H9 (cell line): ENCODE results near the gene OR5K4. TPM values are rescaled to one million over a fixed set of nuclear protein-coding genes. Genes with fewer than 3 reads are reported as not detected.

Experiments
- DNase-seq: peaks from one replicate; pipeline ENCODE4 v3.0.0-alpha.2; 2017
- H2AFZ ChIP-seq: one replicate; pipeline ENCODE4 v1.6.1; 2013; ENCODE audit warnings: mild to moderate bottlenecking, low read length, control low read depth, moderate library complexity
- H2AK5ac ChIP-seq: 2 replicates; pipeline ENCODE4 v1.6.1; 2013; ENCODE audit warnings: low read length, control low read depth, mixed read lengths; ENCODE audit not compliant: insufficient read length
- H2BK120ac ChIP-seq: one replicate; pipeline ENCODE4 v1.6.1; 2013; ENCODE audit warnings: low read depth, mild to moderate bottlenecking, low read length, control low read depth, inconsistent platforms; ENCODE audit not compliant: poor library complexity, severe bottlenecking
- H2BK12ac ChIP-seq: 2 replicates; pipeline ENCODE4 v1.6.1; 2013; ENCODE audit warnings: low read length, control low read depth, mixed read lengths, low read depth; ENCODE audit not compliant: insufficient read length
- H2BK15ac ChIP-seq: 2 replicates; pipeline ENCODE4 v1.6.1; 2013; ENCODE audit warnings: low read depth, low read length, control low read depth
- H2BK20ac ChIP-seq: one replicate; pipeline ENCODE4 v1.6.1; 2013; ENCODE audit warnings: low read depth, mild to moderate bottlenecking, low read length, control low read depth, inconsistent platforms; ENCODE audit not compliant: poor library complexity, severe bottlenecking
- H2BK5ac ChIP-seq: 2 replicates; pipeline ENCODE4 v1.6.1; 2013; ENCODE audit warnings: low read length, control low read depth, mixed read lengths; ENCODE audit not compliant: insufficient read length
- H3K14ac ChIP-seq: 2 replicates; pipeline ENCODE4 v1.6.1; 2013; ENCODE audit warnings: low read length, control low read depth; ENCODE audit not compliant: insufficient read depth
- H3K18ac ChIP-seq: 2 replicates; pipeline ENCODE4 v1.6.1; 2013; ENCODE audit warnings: low read depth, mild to moderate bottlenecking, mixed read lengths, low read length, control low read depth; ENCODE audit not compliant: insufficient read length
- H3K23ac ChIP-seq: 2 replicates; pipeline ENCODE4 v1.6.1; 2013; ENCODE audit warnings: low read length, control low read depth, mixed read lengths, low read depth; ENCODE audit not compliant: insufficient read length
- H3K23me2 ChIP-seq: 2 replicates; pipeline ENCODE4 v1.6.1; 2013; ENCODE audit warnings: low read depth, mild to moderate bottlenecking, mixed read lengths, low read length, control low read depth; ENCODE audit not compliant: insufficient read length, poor library complexity, severe bottlenecking
- H3K27ac ChIP-seq: 2 replicates; pipeline ENCODE4 v1.5.1; 2013; ENCODE audit warnings: low read length, control low read depth, mixed read lengths, low read depth; ENCODE audit not compliant: insufficient read length
- H3K27me3 ChIP-seq: 2 replicates; pipeline ENCODE4 v1.6.1; 2013; ENCODE audit warnings: low read length, control low read depth, inconsistent platforms; ENCODE audit not compliant: insufficient read depth
- H3K4ac ChIP-seq: 2 replicates; pipeline ENCODE4 v1.6.1; 2013; ENCODE audit warnings: low read depth, mild to moderate bottlenecking, control low read depth, inconsistent platforms, low read length, moderate library complexity
- H3K4me1 ChIP-seq: 2 replicates; pipeline ENCODE4 v1.6.1; 2013; ENCODE audit warnings: low read length, control low read depth, inconsistent platforms; ENCODE audit not compliant: insufficient read depth
- H3K4me2 ChIP-seq: 2 replicates; pipeline ENCODE4 v1.6.1; 2013; ENCODE audit warnings: low read length, control low read depth, mixed read lengths; ENCODE audit not compliant: insufficient read length, insufficient read depth
- H3K56ac ChIP-seq: 2 replicates; pipeline ENCODE4 v1.6.1; 2013; ENCODE audit warnings: low read depth, mild to moderate bottlenecking, mixed read lengths, low read length, control low read depth; ENCODE audit not compliant: insufficient read length
- H3K79me1 ChIP-seq: 2 replicates; pipeline ENCODE4 v1.6.1; 2013; ENCODE audit warnings: low read depth, mild to moderate bottlenecking, moderate library complexity, low read length, control low read depth, inconsistent platforms; ENCODE audit not compliant: insufficient read depth, poor library complexity, severe bottlenecking
- H3K79me2 ChIP-seq: 2 replicates; pipeline ENCODE4 v1.6.1; 2013; ENCODE audit warnings: low read length, control low read depth, inconsistent platforms; ENCODE audit not compliant: insufficient read depth
- H3K9ac ChIP-seq: 2 replicates; pipeline ENCODE4 v1.6.1; 2013; ENCODE audit warnings: low read length, control low read depth, mixed read lengths; ENCODE audit not compliant: insufficient read length; ENCODE audit errors: extremely low read depth
- H3K9me3 ChIP-seq: one replicate; pipeline ENCODE4 v1.6.1; 2013; ENCODE audit warnings: low read depth, low read length, inconsistent platforms; ENCODE audit not compliant: control insufficient read depth
- H3T11ph ChIP-seq: one replicate; pipeline ENCODE4 v1.6.1; 2013; ENCODE audit warnings: mild to moderate bottlenecking, low read length, control low read depth, inconsistent platforms
- H4K20me1 ChIP-seq: one replicate; pipeline ENCODE4 v1.6.1; 2013; ENCODE audit not compliant: control insufficient read depth, insufficient read length, insufficient read depth
- H4K5ac ChIP-seq: 2 replicates; pipeline ENCODE4 v1.6.1; 2013; ENCODE audit warnings: low read depth, mild to moderate bottlenecking, mixed read lengths, low read length, control low read depth; ENCODE audit not compliant: insufficient read length
- H4K8ac ChIP-seq: replicated peaks from 2 replicates; pipeline ENCODE4 v1.6.1; 2013; ENCODE audit warnings: low read length, control low read depth, mixed read lengths, low read depth; ENCODE audit not compliant: insufficient read length
- H4K91ac ChIP-seq: 2 replicates; pipeline ENCODE4 v1.6.1; 2013; ENCODE audit warnings: low read depth, mild to moderate bottlenecking, moderate library complexity, mixed read lengths, low read length, control low read depth; ENCODE audit not compliant: insufficient read length
- H3K27ac Mint-ChIP-seq, 3 experiments: 2 replicates in 2 of 3; 3 replicates in 1 of 3; pipeline ENCODE4 v1.8.0; 2020 to 2021; ENCODE audit warnings: mixed read lengths in 3 of 3, mild to moderate bottlenecking in 1 of 3, moderate library complexity in 1 of 3
- H3K27me3 Mint-ChIP-seq: 2 replicates; pipeline ENCODE4 v1.8.0; 2021; ENCODE audit warnings: low read depth, mild to moderate bottlenecking, moderate library complexity, mixed read lengths
- H3K36me3 Mint-ChIP-seq, 3 experiments: 2 replicates in 2 of 3; 3 replicates in 1 of 3; pipeline ENCODE4 v1.8.0; 2020 to 2021; ENCODE audit warnings: low read depth in 3 of 3, mixed read lengths in 3 of 3; ENCODE audit not compliant: insufficient read depth in 1 of 3
- H3K4me1 Mint-ChIP-seq, 2 experiments: 2 replicates each; pipeline ENCODE4 v1.8.0; 2020; ENCODE audit warnings: mixed read lengths in 2 of 2
- H3K4me3 Mint-ChIP-seq, 2 experiments: 2 replicates in 1 of 2; 3 replicates in 1 of 2; pipeline ENCODE4 v1.8.0; 2020 to 2021; ENCODE audit warnings: mild to moderate bottlenecking in 2 of 2, mixed read lengths in 2 of 2, moderate library complexity in 1 of 2
- H3K9me3 Mint-ChIP-seq, 2 experiments: 2 replicates in 1 of 2; 3 replicates in 1 of 2; pipeline ENCODE4 v1.8.0; 2020; ENCODE audit warnings: mild to moderate bottlenecking in 2 of 2, mixed read lengths in 2 of 2, moderate library complexity in 1 of 2
- CTCF ChIP-seq: fragments of 200-600 bp; sonication (generic); conservative IDR thresholded peaks from 3 replicates; pipeline ENCODE4 v1.8.0; 2021; ENCODE audit warnings: antibody characterized with exemption, mild to moderate bottlenecking
- WGBS: extraction: QIAGEN DNeasy Blood & Tissue Kit; methylation state at CpG from one replicate; pipeline ENCODE4 v1.1.7; 2013; ENCODE audit warnings: missing lambda C conversion rate, low lambda C conversion rate, mixed read lengths; ENCODE audit not compliant: insufficient read length; ENCODE audit errors: extremely low coverage; 5-methylcytosine and 5-hydroxymethylcytosine counted together
- total RNA-seq: library from RNA; stranded (reverse); gene quantifications from 2 replicates; pipeline ENCODE4 v1.2.1, GENCODE V29; 2021

The OR5K4 gene
- total RNA-seq, 1 experiment from 2014 or later = not detected

DNA sequence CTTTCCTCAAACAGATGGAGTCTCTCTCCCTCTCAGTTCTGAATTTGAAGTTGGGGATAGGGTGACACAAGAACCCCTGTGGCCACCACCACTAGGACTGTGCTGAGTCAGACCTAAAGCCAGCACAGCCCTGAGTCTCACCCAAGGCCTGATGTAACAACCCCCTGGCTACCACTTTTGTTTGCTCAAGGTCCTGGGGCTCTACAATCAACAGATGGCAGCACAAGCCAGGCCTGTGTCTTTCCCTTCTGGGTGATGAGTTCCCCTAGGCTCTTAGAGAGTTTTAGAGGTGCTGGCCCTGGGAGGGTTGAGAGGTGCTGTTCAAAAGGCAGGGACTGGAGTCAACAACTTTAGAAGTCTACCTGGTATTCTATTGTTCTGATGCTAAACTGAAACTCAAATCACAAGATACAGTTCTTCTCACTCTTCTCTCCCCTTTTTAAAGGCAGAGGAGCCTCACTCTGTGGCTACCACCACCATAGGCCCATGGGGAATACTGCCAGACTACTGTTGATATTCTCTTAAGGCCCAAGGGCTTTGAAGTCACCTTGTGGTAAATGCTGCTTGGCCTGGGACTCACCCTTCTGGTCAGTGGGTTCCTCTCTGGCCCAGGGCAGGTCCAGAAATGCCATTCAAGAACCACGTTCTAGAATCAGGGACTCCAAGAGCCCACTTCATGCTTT is 6.5 kb downstream of the OR5K4 start:
- H3K27me3 Mint-ChIP-seq = no peaks in the 10 kb centered on the region
- H3K79me1 ChIP-seq = no peaks in the 10 kb centered on the region
- H3K4me2 ChIP-seq = no peak overlapping the region
- H3K4me1 Mint-ChIP-seq = no peaks in the 10 kb centered on the region
- H2BK15ac ChIP-seq = no peak overlapping the region
- H3K9ac ChIP-seq = no peak overlapping the region
- no peak overlapping the region for H2AFZ ChIP-seq
- H2BK120ac ChIP-seq = peak overlapping the region; percentile 6
- DNase-seq = no peak
- no peak overlapping the region for H4K8ac ChIP-seq
- H3K9me3 Mint-ChIP-seq = peaks cover 4 to 10% of the 10 kb centered on the region in 2 experiments; a peak in 4 of 5 replicates
- no peaks in the 10 kb centered on the region for H3K27me3 ChIP-seq
- H3K4me3 Mint-ChIP-seq = no peak overlapping the region
- H4K91ac ChIP-seq = no peak overlapping the region
- no peak overlapping the region for H3K56ac ChIP-seq
- H2BK12ac ChIP-seq = no peak overlapping the region
- H3T11ph ChIP-seq = no peak overlapping the region
- no CpG with 5 or more reads among the region's 1 CpG for whole genome bisulfite sequencing
- H3K9me3 ChIP-seq = no peaks in the 10 kb centered on the region
- H3K4me1 ChIP-seq = no peaks in the 10 kb centered on the region
- H3K27ac Mint-ChIP-seq = peak overlapping the region in 1 of 3 experiments; percentile 53; a peak in 1 of 7 replicates
- peaks cover 2 to 17% (median 3%) of the 10 kb centered on the region in 3 experiments; a peak in 5 of 7 replicates for H3K36me3 Mint-ChIP-seq
- no peak overlapping the region for H3K27ac ChIP-seq
- H2BK5ac ChIP-seq = no peak overlapping the region
- H3K23me2 ChIP-seq = no peaks in the 10 kb centered on the region
- H4K5ac ChIP-seq = no peak overlapping the region
- H4K20me1 ChIP-seq = no peaks in the 10 kb centered on the region
- H3K18ac ChIP-seq = no peak overlapping the region
- peak; percentile 30; the same call in 1 of the 3 replicates for TF ChIP-seq CTCF
- no peak overlapping the region for H3K23ac ChIP-seq
- no peaks in the 10 kb centered on the region for H3K79me2 ChIP-seq
- H3K14ac ChIP-seq = no peak overlapping the region
- no peak overlapping the region for H2AK5ac ChIP-seq
- H3K4ac ChIP-seq = no peak overlapping the region
- no peak overlapping the region for H2BK20ac ChIP-seq
